HG03565 (cell line): ENCODE data around the gene PIGT.
"Not testable (repeated sequence)": the region's sequence is repeated elsewhere in the genome, so short reads cannot be mapped to it uniquely, and the experiment has no call there.

Source experiments
- ATAC-seq: cut with Tn5 transposase; IDR thresholded peaks from one replicate; pipeline ENCODE4 v1.9.1; 2021; ENCODE audit warnings: mild to moderate bottlenecking, moderate library complexity; ENCODE audit not compliant: unreplicated experiment

PIGT gene

GRCh38 chr20:45462711-45463509, 47.0 kb downstream of the PIGT start:
- ATAC-seq, result no peak

DNA sequence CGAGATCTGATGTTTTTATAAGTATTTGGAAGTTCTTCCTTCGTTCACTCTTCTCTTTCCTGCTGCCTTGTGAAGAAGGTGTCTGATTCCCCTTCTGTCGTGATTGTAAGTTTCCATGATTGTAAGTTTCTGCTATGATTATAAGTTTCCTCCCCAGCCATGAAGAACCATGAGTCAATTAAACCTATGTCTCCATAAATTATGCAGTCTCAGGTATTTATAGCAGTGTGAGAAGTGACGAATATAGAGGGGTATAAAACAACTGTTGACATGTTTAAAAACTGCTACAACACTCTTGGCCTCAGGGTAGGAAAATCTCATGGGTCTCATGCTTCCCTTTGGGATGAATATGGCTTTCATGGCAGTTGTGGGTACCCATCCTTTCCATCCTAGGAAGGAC, 47.8 kb downstream of the PIGT start:
- ATAC-seq, result no peak

- no peak for ATAC-seq
These were observed 49.7 kb downstream of the PIGT start for GRCh38 chr20:45465491-45466266.

DNA sequence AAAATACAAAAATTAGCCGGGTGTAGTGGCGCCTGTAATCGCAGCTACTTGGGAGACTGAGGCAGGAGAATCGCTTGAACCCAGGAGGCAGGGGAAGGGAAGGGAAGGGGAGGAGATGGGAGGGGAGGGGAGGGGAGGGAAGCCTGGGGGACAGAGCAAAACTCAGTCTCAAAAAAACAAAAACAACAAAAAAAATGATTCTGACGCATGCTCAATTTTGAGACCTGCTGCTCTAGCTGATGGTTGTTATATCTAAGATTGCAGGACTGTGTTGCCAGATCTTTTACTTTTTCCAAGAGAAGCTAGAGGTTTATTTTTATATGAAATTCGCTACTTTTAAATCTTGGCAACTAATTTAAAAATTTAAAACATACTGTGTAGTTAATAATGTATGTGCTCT, 51.2 kb downstream of the PIGT start:
- no peak for ATAC-seq

- no peak for ATAC-seq
These were observed 51.9 kb downstream of the PIGT start for GRCh38 chr20:45467861-45468260.

DNA sequence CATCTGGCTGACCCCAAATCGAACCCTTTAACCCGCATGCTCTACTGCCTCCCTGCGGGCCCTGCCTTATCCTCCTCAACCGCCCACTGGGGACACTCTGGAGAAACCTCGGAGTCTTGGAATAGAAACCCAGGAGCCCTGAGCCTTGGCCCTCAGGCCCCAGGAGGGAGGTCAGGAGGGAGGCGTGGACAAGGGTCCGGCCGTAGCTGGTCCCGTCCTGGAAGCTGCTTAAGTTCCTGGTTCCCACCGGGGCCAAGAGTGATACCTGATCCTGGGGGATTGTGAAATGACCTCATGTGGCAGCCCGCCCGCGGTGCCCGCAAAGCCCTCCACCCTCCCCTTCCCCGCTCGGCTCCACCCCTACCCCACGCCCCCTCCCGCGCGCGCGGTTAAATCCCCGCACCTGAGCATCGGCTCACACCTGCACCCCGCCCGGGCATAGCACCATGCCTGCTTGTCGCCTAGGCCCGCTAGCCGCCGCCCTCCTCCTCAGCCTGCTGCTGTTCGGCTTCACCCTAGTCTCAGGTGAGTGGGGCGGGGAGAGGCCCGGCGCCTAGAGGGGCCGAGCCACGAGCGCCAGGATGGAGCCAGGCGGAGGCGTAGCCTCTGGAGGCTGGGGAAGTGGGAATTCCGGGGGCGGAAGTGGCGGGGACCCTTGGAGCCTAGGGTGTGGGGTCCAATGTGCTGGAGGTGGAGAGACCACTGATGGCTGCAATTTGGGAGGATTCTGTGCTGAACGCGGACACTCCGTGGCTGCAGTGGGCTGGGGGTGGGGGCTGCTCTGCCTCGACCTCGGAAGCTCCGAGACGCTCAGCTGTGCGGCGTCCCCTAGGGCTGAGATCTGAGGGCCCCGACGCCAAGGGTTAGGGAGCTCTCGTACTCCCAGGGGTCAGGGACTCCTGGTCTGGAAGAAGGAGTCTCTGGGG, 53.7 kb downstream of the PIGT start, which contains the start of gene WFDC2:
TSS of gene WFDC2 (plus strand) at position 418 of the 926 bp plus-strand sequence. CDS start at position 447, 29 bp downstream.
- no peak for ATAC-seq

GRCh38 chr20:45470262-45470931, 54.5 kb downstream of the PIGT start:
- ATAC-seq, result no peak

DNA sequence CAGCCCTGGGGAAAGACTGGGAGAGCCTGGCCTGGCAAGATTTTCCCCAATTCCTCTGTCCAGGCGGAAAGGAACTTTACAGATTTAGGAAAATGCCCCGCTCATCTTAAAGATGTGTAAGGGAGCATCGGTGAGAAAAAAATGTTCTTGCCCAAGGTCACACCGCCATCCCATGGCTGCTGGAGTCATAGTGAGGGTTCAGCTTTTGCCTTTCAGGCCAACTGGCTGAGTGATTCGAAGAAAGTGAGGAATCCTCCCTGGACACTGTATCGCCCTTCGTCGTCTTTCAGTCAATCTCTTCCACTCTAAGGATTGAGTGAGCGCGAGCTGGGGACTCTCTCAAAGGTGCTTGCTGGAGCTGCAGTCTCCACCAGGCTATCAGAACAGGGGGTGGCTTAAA, 55.0 kb downstream of the PIGT start:
- ATAC-seq, result no peak

DNA sequence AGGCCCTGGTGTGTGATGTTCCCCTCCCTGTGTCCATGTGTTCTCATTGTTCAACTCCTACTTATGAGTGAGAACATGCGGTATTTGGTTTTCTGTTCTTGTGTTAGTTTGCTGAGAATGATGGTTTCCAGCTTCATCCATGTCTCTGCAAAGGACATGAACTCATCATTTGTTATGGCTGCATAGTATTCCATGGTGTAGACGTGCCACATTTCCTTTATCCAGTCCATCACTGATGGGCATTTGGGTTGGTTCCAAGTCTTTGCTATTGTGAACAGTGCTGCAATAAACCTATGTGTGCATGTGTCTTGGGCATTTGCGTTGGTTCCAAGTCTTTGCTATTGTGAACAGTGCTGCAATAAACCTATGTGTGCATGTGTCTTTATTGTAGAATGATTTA, 56.3 kb downstream of the PIGT start:
- not testable (repeated sequence) for ATAC-seq
